Measurements from ENCODE around the gene RTTN. TPM values are rescaled to one million over a fixed set of nuclear protein-coding genes. Genes with fewer than 3 reads are reported as not detected.

RTTN gene
- total and polyA plus RNA-seq, 4 donors: 1.1 to 14.3 (median 8.8) TPM

GRCh38 chr18:70085641-70086040 lies 119.8 kb downstream of the RTTN start:
- peak; percentile 70 to 81 for TF ChIP-seq HNF4A (conservative IDR thresholded peaks at IDR 0.05)
- peak; percentile 54 for TF ChIP-seq YY1 (IDR thresholded peaks at IDR 0.05)
- peak in 1 of 2 donors; percentile 9 for TF ChIP-seq RXRA (IDR thresholded peaks at IDR 0.05)
- TF ChIP-seq EGR1 (IDR thresholded peaks at IDR 0.05; ENCODE audit: low read depth in 2 of 2): no peak
- no peak for TF ChIP-seq NR2F2 (IDR thresholded peaks at IDR 0.05)
- TF ChIP-seq ZBTB33 (IDR thresholded peaks at IDR 0.05): peak; percentile 16
- TF ChIP-seq HNF4G (IDR thresholded peaks at IDR 0.05): peak; percentile 34
- H3K27me3 ChIP-seq (ENCODE audit: control insufficient read depth in 4 of 4, insufficient read depth in 4 of 4, low read length in 3 of 4): no peaks in the 10 kb centered on the region
- H3K9ac ChIP-seq (ENCODE audit: low read depth in 1 of 2, low read length in 2 of 2): no peak overlapping the region
- H3K27ac ChIP-seq (ENCODE audit: low read depth in 1 of 2, low read length in 2 of 2): no peak overlapping the region
- no peaks in the 10 kb centered on the region for H3K9me3 ChIP-seq (ENCODE audit: control insufficient read depth in 4 of 4, low read length in 3 of 4)
- 34% methylated on average over 5 of the region's 5 CpGs for WGBS
- H3K4me1 ChIP-seq (ENCODE audit: control insufficient read depth in 4 of 4, insufficient read depth in 4 of 4, low read length in 3 of 4): peaks cover 0 to 5% (median 3%) of the 10 kb centered on the region in 4 donors
- H3K36me3 ChIP-seq (ENCODE audit: control insufficient read depth in 4 of 4, insufficient read depth in 3 of 4, low read depth in 1 of 4, low read length in 3 of 4): peaks cover 0 to 13% (median 9%) of the 10 kb centered on the region in 4 donors
- DNase-seq (ENCODE audit: low spot score): no peak
- no peak overlapping the region for H3K4me3 ChIP-seq (ENCODE audit: low read depth in 1 of 3, low read length in 3 of 3)

- H3K4me3 ChIP-seq (ENCODE audit: low read depth in 1 of 3, low read length in 3 of 3): no peak overlapping the region
- WGBS: 73% methylated on average over 2 of the region's 2 CpGs
- TF ChIP-seq NR2F2 (IDR thresholded peaks at IDR 0.05) (no peak), ZBTB33 (IDR thresholded peaks at IDR 0.05) (no peak), TAF1 (conservative IDR thresholded peaks at IDR 0.05) (no peak), HNF4G (IDR thresholded peaks at IDR 0.05) (no peak), RAD21 (IDR thresholded peaks at IDR 0.05) (no peak), JUND (IDR thresholded peaks at IDR 0.05) (no peak)
Measured at GRCh38 chr18:70082430-70082829, 123.1 kb downstream of the RTTN start.

GRCh38 chr18:70078106-70078505 lies 127.4 kb downstream of the RTTN start:
- no peak overlapping the region for H3K27ac ChIP-seq (ENCODE audit: low read depth in 1 of 2, low read length in 2 of 2)
- H3K9ac ChIP-seq (ENCODE audit: low read depth in 1 of 2, low read length in 2 of 2): no peak overlapping the region
- no peaks in the 10 kb centered on the region for H3K4me1 ChIP-seq (ENCODE audit: control insufficient read depth in 4 of 4, insufficient read depth in 4 of 4, low read length in 3 of 4)
- H3K36me3 ChIP-seq (ENCODE audit: control insufficient read depth in 4 of 4, insufficient read depth in 3 of 4, low read depth in 1 of 4, low read length in 3 of 4): peaks cover 0 to 5% (median under 1%) of the 10 kb centered on the region in 4 donors
- H3K27me3 ChIP-seq (ENCODE audit: control insufficient read depth in 4 of 4, insufficient read depth in 4 of 4, low read length in 3 of 4): no peaks in the 10 kb centered on the region
- no peaks in the 10 kb centered on the region for H3K9me3 ChIP-seq (ENCODE audit: control insufficient read depth in 4 of 4, low read length in 3 of 4)
- no peak for TF ChIP-seq HNF4G (IDR thresholded peaks at IDR 0.05)
- no peak for TF ChIP-seq ZBTB33 (IDR thresholded peaks at IDR 0.05)
- TF ChIP-seq SP1 (IDR thresholded peaks at IDR 0.05): no peak
- no peak for TF ChIP-seq FOXA1 (IDR thresholded peaks at IDR 0.05)
- TF ChIP-seq MAX (IDR thresholded peaks at IDR 0.05): no peak
- TF ChIP-seq ATF3 (IDR thresholded peaks at IDR 0.05): no peak
- no peak for TF ChIP-seq RXRA (IDR thresholded peaks at IDR 0.05)
- no peak for TF ChIP-seq NR2F2 (IDR thresholded peaks at IDR 0.05)
- DNase-seq (ENCODE audit: low spot score): no peak
- H3K4me3 ChIP-seq (ENCODE audit: low read depth in 1 of 3, low read length in 3 of 3): no peak overlapping the region

More at GRCh38 chr18:70082430-70082829, 123.1 kb downstream of the RTTN start:
- Histone ChIP-seq H3K27ac (ENCODE audit: low read depth in 1 of 2, low read length in 2 of 2) (no peak overlapping the region), H3K4me1 (ENCODE audit: control insufficient read depth in 4 of 4, insufficient read depth in 4 of 4, low read length in 3 of 4) (peaks cover 0 to 5% (median 3%) of the 10 kb centered on the region in 4 donors), H3K27me3 (ENCODE audit: control insufficient read depth in 4 of 4, insufficient read depth in 4 of 4, low read length in 3 of 4) (no peaks in the 10 kb centered on the region), H3K36me3 (ENCODE audit: control insufficient read depth in 4 of 4, insufficient read depth in 3 of 4, low read depth in 1 of 4, low read length in 3 of 4) (peaks cover 0 to 2% (median 0%) of the 10 kb centered on the region in 4 donors), H3K9ac (ENCODE audit: low read depth in 1 of 2, low read length in 2 of 2) (no peak overlapping the region), H3K9me3 (ENCODE audit: control insufficient read depth in 4 of 4, low read length in 3 of 4) (no peaks in the 10 kb centered on the region)
- no peak for DNase-seq (ENCODE audit: low spot score)
